Naive thymus-derived CD8-positive, alpha-beta T cell (primary cell): Measurements from ENCODE around the gene MAFB. TPM values are rescaled to one million over a fixed set of nuclear protein-coding genes. Genes with fewer than 3 reads are reported as not detected.

Experiments used
- ATAC-seq, 2 donors: fragments of 150-1000 bp; cut with Tn5 transposase in 1 of 2; sonication (Bioruptor Pico), chemical (Tn5 transposase) in 1 of 2; 1 replicate in 1 of 2; 2 replicates in 1 of 2; pipeline ENCODE4 v1.10.0; 2021; ENCODE audit warnings: mild to moderate bottlenecking in 2 of 2, moderate library complexity in 2 of 2
- POLR2A ChIA-PET: fragments of 350-600 bp; sonication (Branson Sonifier 250); formaldehyde crosslinking; loops from one replicate; lab custom pipeline; 2021; ENCODE audit warnings: antibody characterized with exemption; lab: Charles Lee
- DNase-seq, 10 donors: peaks; one replicate each; pipeline versions ENCODE4 v3.0.0 to v3.0.0-alpha.2; 2020 to 2022
- H3K27ac Mint-ChIP-seq, 10 donors: one replicate each; pipeline ENCODE4 v1.8.0; 2020 to 2022; ENCODE audit warnings: mild to moderate bottlenecking in 10 of 10, mixed read lengths in 10 of 10, moderate library complexity in 4 of 10, inconsistent platforms in 1 of 10
- H3K27me3 Mint-ChIP-seq, 5 donors: one replicate each; pipeline ENCODE4 v1.8.0; 2021 to 2022; ENCODE audit warnings: mixed read lengths in 5 of 5
- H3K36me3 Mint-ChIP-seq, 3 donors: one replicate each; pipeline ENCODE4 v1.8.0; 2020 to 2022; ENCODE audit warnings: mixed read lengths in 3 of 3, mild to moderate bottlenecking in 2 of 3, inconsistent platforms in 1 of 3
- H3K4me1 Mint-ChIP-seq, 4 donors: one replicate each; pipeline ENCODE4 v1.8.0; 2021 to 2022; ENCODE audit warnings: mixed read lengths in 4 of 4
- H3K4me3 Mint-ChIP-seq, 10 donors: one replicate each; pipeline ENCODE4 v1.8.0; 2020 to 2022; ENCODE audit warnings: mild to moderate bottlenecking in 10 of 10, mixed read lengths in 10 of 10, moderate library complexity in 6 of 10, inconsistent platforms in 1 of 10
- H3K9me3 Mint-ChIP-seq, 9 donors: one replicate each; pipeline ENCODE4 v1.8.0; 2020 to 2022; ENCODE audit warnings: mixed read lengths in 9 of 9, mild to moderate bottlenecking in 3 of 9, inconsistent platforms in 1 of 9, moderate library complexity in 1 of 9
- polyA plus RNA-seq, 3 donors: library from polyadenylated mRNA; unstranded; fragments of 300-500 nt; fragmentation: Illumina TruSeq; gene quantifications; one replicate each; pipeline ENCODE4 v1.2.3, GENCODE V29; 2021
- total RNA-seq, 8 experiments: library from RNA in 2 of 8; stranded (reverse) in 2 of 8; gene quantifications; one replicate each; pipeline ENCODE4 v1.2.3 and lab custom pipeline; 2021 to 2026

Gene MAFB
- total and polyA plus RNA-seq, 5 experiments from 2014 or later: 0.08 to 1.3 (median 1.1) TPM; not detected in 2

- no peaks in the 10 kb centered on the region for H3K4me1 Mint-ChIP-seq
- DNase-seq (no peak), ATAC-seq (no peak)
- H3K36me3 Mint-ChIP-seq: no peaks in the 10 kb centered on the region
- H3K4me3 Mint-ChIP-seq: no peak overlapping the region
- H3K9me3 Mint-ChIP-seq: no peaks in the 10 kb centered on the region
- H3K27me3 Mint-ChIP-seq: peaks cover 3 to 19% (median 6%) of the 10 kb centered on the region in 5 donors
- POLR2A ChIA-PET: no interaction called here
- H3K27ac Mint-ChIP-seq: no peak overlapping the region
These were observed 26.5 kb upstream of the MAFB start for GRCh38 chr20:40715491-40715890.

- no peak overlapping the region for H3K27ac Mint-ChIP-seq
- H3K9me3 Mint-ChIP-seq: no peaks in the 10 kb centered on the region
- no peak overlapping the region for H3K4me3 Mint-ChIP-seq
- no peaks in the 10 kb centered on the region for H3K36me3 Mint-ChIP-seq
- POLR2A ChIA-PET: no interaction called here
- H3K27me3 Mint-ChIP-seq: peaks cover 3 to 19% (median 6%) of the 10 kb centered on the region in 5 donors
- ATAC-seq (no peak), DNase-seq (no peak)
- no peaks in the 10 kb centered on the region for H3K4me1 Mint-ChIP-seq
These were observed 25.9 kb upstream of the MAFB start for GRCh38 chr20:40714916-40715315.

GRCh38 chr20:40714109-40714508 is 25.1 kb upstream of the MAFB start:
- Mint-ChIP-seq H3K9me3 (no peaks in the 10 kb centered on the region), H3K36me3 (no peaks in the 10 kb centered on the region), H3K4me1 (no peaks in the 10 kb centered on the region), H3K27ac (no peak overlapping the region), H3K27me3 (peaks cover 3 to 19% (median 6%) of the 10 kb centered on the region in 5 donors), H3K4me3 (no peak overlapping the region)
- DNase-seq (no peak), ATAC-seq (no peak)
- POLR2A ChIA-PET: no interaction called here

- POLR2A ChIA-PET: no interaction called here
- Mint-ChIP-seq H3K27me3 (peaks cover 3 to 19% (median 6%) of the 10 kb centered on the region in 5 donors), H3K9me3 (no peaks in the 10 kb centered on the region), H3K36me3 (no peaks in the 10 kb centered on the region), H3K27ac (no peak overlapping the region), H3K4me3 (no peak overlapping the region), H3K4me1 (no peaks in the 10 kb centered on the region)
- no peak for DNase-seq
- no peak for ATAC-seq
These were observed 24.5 kb upstream of the MAFB start for GRCh38 chr20:40713508-40713907.

GRCh38 chr20:40711079-40711478 is 22.0 kb upstream of the MAFB start:
- Mint-ChIP-seq H3K4me3 (no peak overlapping the region), H3K36me3 (no peaks in the 10 kb centered on the region), H3K4me1 (no peaks in the 10 kb centered on the region), H3K9me3 (no peaks in the 10 kb centered on the region), H3K27me3 (peaks cover 0 to 15% (median 2%) of the 10 kb centered on the region in 5 donors), H3K27ac (no peak overlapping the region)
- DNase-seq (no peak), ATAC-seq (no peak)
- POLR2A ChIA-PET: no interaction called here

- Mint-ChIP-seq H3K27ac (no peak overlapping the region), H3K4me3 (no peak overlapping the region), H3K4me1 (no peaks in the 10 kb centered on the region), H3K36me3 (no peaks in the 10 kb centered on the region), H3K27me3 (peaks cover 0 to 15% (median 2%) of the 10 kb centered on the region in 5 donors), H3K9me3 (no peaks in the 10 kb centered on the region)
- DNase-seq (no peak), ATAC-seq (no peak)
- POLR2A ChIA-PET: no interaction called here
These were observed 21.6 kb upstream of the MAFB start for GRCh38 chr20:40710603-40711002.

GRCh38 chr20:40706977-40707582 is 18.0 kb upstream of the MAFB start:
- H3K9me3 Mint-ChIP-seq: no peaks in the 10 kb centered on the region
- no peak overlapping the region for H3K27ac Mint-ChIP-seq
- ATAC-seq: no peak
- H3K4me1 Mint-ChIP-seq: no peaks in the 10 kb centered on the region
- H3K27me3 Mint-ChIP-seq: peaks cover 0 to 17% (median 0%) of the 10 kb centered on the region in 5 donors
- H3K36me3 Mint-ChIP-seq: no peaks in the 10 kb centered on the region
- no peak for DNase-seq
- H3K4me3 Mint-ChIP-seq: no peak overlapping the region
- POLR2A ChIA-PET: no interaction called here

- POLR2A ChIA-PET: interaction anchor here (0.5 kb wide), 1 partner anchor 871 kb away, joined by 3 read pairs; no protein-coding TSS in a partner anchor
- Mint-ChIP-seq H3K9me3 (no peaks in the 10 kb centered on the region), H3K4me1 (no peaks in the 10 kb centered on the region), H3K4me3 (no peak overlapping the region), H3K27me3 (peaks cover 0 to 12% (median 2%) of the 10 kb centered on the region in 5 donors), H3K36me3 (no peaks in the 10 kb centered on the region), H3K27ac (no peak overlapping the region)
- DNase-seq (no peak), ATAC-seq (no peak)
These were observed 16.4 kb upstream of the MAFB start for GRCh38 chr20:40705413-40705812.

- Mint-ChIP-seq H3K36me3 (no peaks in the 10 kb centered on the region), H3K4me1 (no peaks in the 10 kb centered on the region), H3K9me3 (no peaks in the 10 kb centered on the region), H3K4me3 (no peak overlapping the region), H3K27ac (no peak overlapping the region), H3K27me3 (peaks cover 0 to 13% (median 4%) of the 10 kb centered on the region in 5 donors)
- POLR2A ChIA-PET: interaction anchor here (0.5 kb wide), 1 partner anchor 871 kb away, joined by 3 read pairs; no protein-coding TSS in a partner anchor
- no peak for ATAC-seq
- DNase-seq: no peak
These were observed 15.8 kb upstream of the MAFB start for GRCh38 chr20:40704828-40705227.

GRCh38 chr20:40703975-40704530 is 15.0 kb upstream of the MAFB start:
- no peaks in the 10 kb centered on the region for H3K9me3 Mint-ChIP-seq
- no peaks in the 10 kb centered on the region for H3K4me1 Mint-ChIP-seq
- H3K36me3 Mint-ChIP-seq: no peaks in the 10 kb centered on the region
- no peak for DNase-seq
- ATAC-seq: no peak
- no peak overlapping the region for H3K4me3 Mint-ChIP-seq
- POLR2A ChIA-PET: no interaction called here
- H3K27ac Mint-ChIP-seq: no peak overlapping the region
- H3K27me3 Mint-ChIP-seq: peaks cover 0 to 11% (median 7%) of the 10 kb centered on the region in 5 donors

GRCh38 chr20:40702504-40702903 is 13.5 kb upstream of the MAFB start:
- POLR2A ChIA-PET: no interaction called here

GRCh38 chr20:40698744-40699143 is 9.7 kb upstream of the MAFB start:
- peaks cover 17 to 48% (median 42%) of the 10 kb centered on the region in 5 donors for H3K27me3 Mint-ChIP-seq
- peaks cover 0 to 4% (median 0%) of the 10 kb centered on the region in 9 donors for H3K9me3 Mint-ChIP-seq
- H3K27ac Mint-ChIP-seq: no peak overlapping the region
- no peaks in the 10 kb centered on the region for H3K36me3 Mint-ChIP-seq
- H3K4me1 Mint-ChIP-seq: no peaks in the 10 kb centered on the region
- DNase-seq: no peak
- POLR2A ChIA-PET: no interaction called here
- H3K4me3 Mint-ChIP-seq: no peak overlapping the region
- no peak for ATAC-seq

More at GRCh38 chr20:40702504-40702903, 13.5 kb upstream of the MAFB start:
- no peaks in the 10 kb centered on the region for H3K36me3 Mint-ChIP-seq
- no peak for DNase-seq
- no peak overlapping the region for H3K4me3 Mint-ChIP-seq
- H3K27me3 Mint-ChIP-seq: peaks cover 5 to 22% (median 10%) of the 10 kb centered on the region in 5 donors
- no peak overlapping the region for H3K27ac Mint-ChIP-seq
- H3K4me1 Mint-ChIP-seq: no peaks in the 10 kb centered on the region
- no peaks in the 10 kb centered on the region for H3K9me3 Mint-ChIP-seq
- no peak for ATAC-seq

- Mint-ChIP-seq H3K4me3 (no peak overlapping the region), H3K27me3 (peaks cover 18 to 52% (median 46%) of the 10 kb centered on the region in 5 donors), H3K9me3 (peaks cover 0 to 4% (median 0%) of the 10 kb centered on the region in 9 donors), H3K4me1 (no peaks in the 10 kb centered on the region), H3K27ac (no peak overlapping the region), H3K36me3 (no peaks in the 10 kb centered on the region)
- DNase-seq: no peak
- POLR2A ChIA-PET: no interaction called here
- no peak for ATAC-seq
These were observed 9.2 kb upstream of the MAFB start for GRCh38 chr20:40698281-40698680.
